ENCODE measurements around the gene SLC26A3.

DNA sequence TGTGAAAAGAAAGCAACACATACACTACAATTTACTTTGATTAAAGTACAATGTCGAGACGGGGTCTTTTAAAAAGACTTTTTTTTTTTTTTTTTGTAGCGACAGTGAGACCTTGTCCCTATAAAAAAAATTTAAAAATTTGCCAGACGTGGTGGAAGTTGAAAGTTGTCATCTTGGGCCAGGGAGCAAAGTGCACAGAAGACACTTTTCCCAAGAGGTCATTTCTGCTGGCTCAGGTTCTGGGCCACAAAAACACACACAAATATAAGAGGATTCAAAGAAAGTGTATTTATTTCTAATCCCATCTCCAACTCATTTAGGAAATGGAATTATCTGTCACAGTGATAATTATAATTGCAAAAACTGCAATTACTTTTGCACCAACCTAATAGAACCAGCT lies 24.7 kb downstream of the SLC26A3 start:
- TF ChIP-seq, protein P1, sequence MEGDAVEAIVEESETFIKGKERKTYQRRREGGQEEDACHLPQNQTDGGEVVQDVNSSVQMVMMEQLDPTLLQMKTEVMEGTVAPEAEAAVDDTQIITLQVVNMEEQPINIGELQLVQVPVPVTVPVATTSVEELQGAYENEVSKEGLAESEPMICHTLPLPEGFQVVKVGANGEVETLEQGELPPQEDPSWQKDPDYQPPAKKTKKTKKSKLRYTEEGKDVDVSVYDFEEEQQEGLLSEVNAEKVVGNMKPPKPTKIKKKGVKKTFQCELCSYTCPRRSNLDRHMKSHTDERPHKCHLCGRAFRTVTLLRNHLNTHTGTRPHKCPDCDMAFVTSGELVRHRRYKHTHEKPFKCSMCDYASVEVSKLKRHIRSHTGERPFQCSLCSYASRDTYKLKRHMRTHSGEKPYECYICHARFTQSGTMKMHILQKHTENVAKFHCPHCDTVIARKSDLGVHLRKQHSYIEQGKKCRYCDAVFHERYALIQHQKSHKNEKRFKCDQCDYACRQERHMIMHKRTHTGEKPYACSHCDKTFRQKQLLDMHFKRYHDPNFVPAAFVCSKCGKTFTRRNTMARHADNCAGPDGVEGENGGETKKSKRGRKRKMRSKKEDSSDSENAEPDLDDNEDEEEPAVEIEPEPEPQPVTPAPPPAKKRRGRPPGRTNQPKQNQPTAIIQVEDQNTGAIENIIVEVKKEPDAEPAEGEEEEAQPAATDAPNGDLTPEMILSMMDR (conservative IDR thresholded peaks at IDR 0.05 in 1 of 2, IDR thresholded peaks at IDR 0.05 in 1 of 2; ENCODE audit: low read depth in 1 of 2, low read length in 2 of 2): no peak
- no peak for TF ChIP-seq EZH2 (IDR thresholded peaks at IDR 0.05; ENCODE audit: low read length, missing control alignments)
